ENCODE results near the gene WDR7. TPM values are rescaled to one million over a fixed set of nuclear protein-coding genes. Genes with fewer than 3 reads are reported as not detected.

WDR7 gene
- total RNA-seq, 4 donors from 2014 or later: 9.4 to 26.1 (median 19.2) TPM

DNA sequence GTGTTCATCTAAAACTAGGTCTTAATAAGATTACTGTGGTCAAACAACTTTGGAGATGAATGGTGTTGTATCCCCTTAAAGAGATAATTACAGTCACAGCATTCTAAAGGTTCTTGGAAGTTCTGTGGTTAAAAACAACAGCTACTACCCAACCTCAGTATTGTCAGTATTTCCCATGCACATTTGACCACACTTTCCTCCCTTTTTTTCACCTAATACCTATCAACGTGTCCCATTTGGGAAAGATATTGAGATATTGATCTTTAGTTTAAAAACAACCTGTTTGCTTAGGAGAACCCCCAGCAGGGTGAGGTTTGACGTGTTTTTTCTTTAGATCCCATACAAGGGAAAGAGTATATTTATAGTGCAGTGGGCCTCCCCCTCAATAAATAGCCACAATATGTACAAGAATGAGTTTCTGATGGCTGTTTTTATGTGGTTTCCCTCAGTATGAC lies 65.6 kb downstream of the WDR7 start:
- Histone ChIP-seq H3K36me3 (peaks cover 0 to 7% (median 0%) of the 10 kb centered on the region in 3 donors), H3K27me3 (no peaks in the 10 kb centered on the region), H3K4me1 (no peaks in the 10 kb centered on the region), H3K9me3 (no peaks in the 10 kb centered on the region), H3K27ac (no peak overlapping the region), H3K4me3 (no peak overlapping the region)
- intact Hi-C loops (cut with DNase I): no loop called here
- DNase-seq: no peak
- WGBS, 2 donors: 57% methylated on average over 2 of the region's 2 CpGs
- TF ChIP-seq, protein P1, sequence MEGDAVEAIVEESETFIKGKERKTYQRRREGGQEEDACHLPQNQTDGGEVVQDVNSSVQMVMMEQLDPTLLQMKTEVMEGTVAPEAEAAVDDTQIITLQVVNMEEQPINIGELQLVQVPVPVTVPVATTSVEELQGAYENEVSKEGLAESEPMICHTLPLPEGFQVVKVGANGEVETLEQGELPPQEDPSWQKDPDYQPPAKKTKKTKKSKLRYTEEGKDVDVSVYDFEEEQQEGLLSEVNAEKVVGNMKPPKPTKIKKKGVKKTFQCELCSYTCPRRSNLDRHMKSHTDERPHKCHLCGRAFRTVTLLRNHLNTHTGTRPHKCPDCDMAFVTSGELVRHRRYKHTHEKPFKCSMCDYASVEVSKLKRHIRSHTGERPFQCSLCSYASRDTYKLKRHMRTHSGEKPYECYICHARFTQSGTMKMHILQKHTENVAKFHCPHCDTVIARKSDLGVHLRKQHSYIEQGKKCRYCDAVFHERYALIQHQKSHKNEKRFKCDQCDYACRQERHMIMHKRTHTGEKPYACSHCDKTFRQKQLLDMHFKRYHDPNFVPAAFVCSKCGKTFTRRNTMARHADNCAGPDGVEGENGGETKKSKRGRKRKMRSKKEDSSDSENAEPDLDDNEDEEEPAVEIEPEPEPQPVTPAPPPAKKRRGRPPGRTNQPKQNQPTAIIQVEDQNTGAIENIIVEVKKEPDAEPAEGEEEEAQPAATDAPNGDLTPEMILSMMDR (IDR thresholded peaks at IDR 0.05): no peak
- TF ChIP-seq POLR2A (IDR thresholded peaks at IDR 0.05): no peak

DNA sequence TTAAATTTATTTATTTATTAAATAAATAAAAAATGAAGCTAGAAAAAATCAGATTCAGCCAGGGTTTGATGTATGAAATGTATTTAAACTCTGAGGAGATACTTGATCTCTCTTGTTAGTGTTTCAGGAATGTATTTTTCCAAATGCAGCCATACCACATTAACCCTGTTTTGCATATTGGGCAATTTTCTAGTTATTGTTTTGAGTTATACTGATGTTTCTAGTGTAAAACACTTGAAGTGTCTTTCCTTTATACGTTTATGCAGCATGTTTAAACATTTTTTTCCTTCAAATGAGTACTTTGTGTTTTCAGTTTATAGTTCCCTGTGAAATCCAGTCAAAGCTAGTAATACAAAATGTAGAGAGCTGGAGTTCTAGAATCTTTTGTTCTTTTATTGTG lies 69.9 kb downstream of the WDR7 start:
- H3K27me3 ChIP-seq: no peaks in the 10 kb centered on the region
- H3K4me3 ChIP-seq: no peak overlapping the region
- TF ChIP-seq, protein P1 (IDR thresholded peaks at IDR 0.05): no peak
- no peak for TF ChIP-seq POLR2A (IDR thresholded peaks at IDR 0.05)
- H3K36me3 ChIP-seq: peaks cover 0 to 7% (median 0%) of the 10 kb centered on the region in 3 donors
- no peak overlapping the region for H3K27ac ChIP-seq
- WGBS, 2 donors: 54 to 77% methylated on average over 1 of the region's 1 CpG
- H3K4me1 ChIP-seq: no peaks in the 10 kb centered on the region
- no peak for DNase-seq
- H3K9me3 ChIP-seq: no peaks in the 10 kb centered on the region
- intact Hi-C loops (cut with DNase I): no loop called here

DNA sequence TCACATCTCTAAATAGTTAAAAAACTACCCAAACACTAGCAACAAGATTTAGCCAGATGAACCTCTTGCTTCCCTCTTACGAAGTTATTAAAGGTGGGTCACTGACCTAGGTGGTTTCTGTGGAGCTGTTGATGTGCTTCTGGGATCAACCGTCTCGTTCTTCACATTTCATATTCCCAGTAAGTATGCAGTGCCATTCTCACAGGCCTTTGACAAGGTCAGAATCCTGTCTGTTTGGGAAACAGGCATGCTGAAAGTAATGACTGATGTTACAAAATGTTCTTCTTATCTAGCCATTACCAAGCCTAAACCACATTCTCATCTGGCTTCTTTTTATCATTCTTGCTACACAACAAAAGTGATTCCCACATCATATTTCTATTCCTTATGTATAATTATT lies 70.3 kb downstream of the WDR7 start:
- H3K9me3 ChIP-seq: no peaks in the 10 kb centered on the region
- DNase-seq: no peak
- WGBS, 2 donors: 90 to 93% methylated on average over 3 of the region's 3 CpGs
- H3K27ac ChIP-seq: no peak overlapping the region
- H3K27me3 ChIP-seq: no peaks in the 10 kb centered on the region
- no peaks in the 10 kb centered on the region for H3K4me1 ChIP-seq
- intact Hi-C loops (cut with DNase I): no loop called here
- no peak overlapping the region for H3K4me3 ChIP-seq
- peaks cover 0 to 7% (median 0%) of the 10 kb centered on the region in 3 donors for H3K36me3 ChIP-seq
- no peak for TF ChIP-seq POLR2A (IDR thresholded peaks at IDR 0.05)
- TF ChIP-seq, protein P1 (IDR thresholded peaks at IDR 0.05): no peak

DNA sequence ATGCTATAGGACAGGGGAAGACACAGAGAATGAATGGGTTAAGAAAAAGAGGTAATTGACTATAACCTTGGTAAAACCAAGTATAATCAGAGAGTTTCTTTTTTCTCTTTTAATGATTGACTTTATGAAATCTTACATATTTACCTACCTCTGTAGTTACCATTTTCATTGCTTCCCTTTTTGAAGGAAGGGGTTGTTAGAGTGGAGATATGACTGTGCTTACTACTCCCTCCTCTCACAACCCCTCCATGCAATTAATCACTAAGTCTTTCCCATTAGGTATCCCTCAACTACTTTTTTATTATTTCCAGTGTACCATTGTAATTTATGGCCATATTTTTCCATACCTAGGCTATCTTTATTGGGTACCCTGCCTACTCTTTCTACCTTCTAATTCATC lies 71.4 kb downstream of the WDR7 start:
- no peaks in the 10 kb centered on the region for H3K27me3 ChIP-seq
- peaks cover 0 to 7% (median 0%) of the 10 kb centered on the region in 3 donors for H3K36me3 ChIP-seq
- H3K27ac ChIP-seq: no peak overlapping the region
- intact Hi-C loops (cut with DNase I): no loop called here
- no peaks in the 10 kb centered on the region for H3K4me1 ChIP-seq
- H3K9me3 ChIP-seq: no peaks in the 10 kb centered on the region
- no peak overlapping the region for H3K4me3 ChIP-seq
- DNase-seq: no peak
- no peak for TF ChIP-seq POLR2A (IDR thresholded peaks at IDR 0.05)
- TF ChIP-seq, protein P1 (IDR thresholded peaks at IDR 0.05): no peak

DNA sequence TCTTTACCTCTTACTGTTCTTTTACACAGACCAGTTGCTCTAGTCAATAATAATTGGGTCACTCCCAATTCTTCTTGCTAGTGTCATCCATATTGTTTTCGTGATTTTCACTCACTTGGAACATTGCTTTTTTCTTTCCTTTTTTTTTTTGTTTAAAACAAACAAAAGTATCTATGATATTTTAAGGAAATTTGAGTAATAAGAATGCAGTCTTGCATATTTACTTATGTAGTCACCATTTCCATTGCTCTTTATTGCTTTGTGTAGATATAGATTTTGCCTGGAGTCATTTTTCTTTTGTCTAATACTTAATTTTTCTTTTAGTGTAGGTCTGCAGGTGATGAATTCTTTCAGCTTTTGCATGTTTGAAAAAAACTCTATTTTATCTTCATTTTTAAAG lies 71.9 kb downstream of the WDR7 start:
- no peaks in the 10 kb centered on the region for H3K27me3 ChIP-seq
- no peak overlapping the region for H3K27ac ChIP-seq
- DNase-seq: no peak
- WGBS, 2 donors: 68 to 79% methylated on average over 1 of the region's 1 CpG
- H3K4me1 ChIP-seq: no peaks in the 10 kb centered on the region
- no peaks in the 10 kb centered on the region for H3K9me3 ChIP-seq
- no peak overlapping the region for H3K4me3 ChIP-seq
- H3K36me3 ChIP-seq: peaks cover 0 to 5% (median 0%) of the 10 kb centered on the region in 3 donors
- intact Hi-C loops (cut with DNase I): no loop called here
- TF ChIP-seq POLR2A (IDR thresholded peaks at IDR 0.05): no peak
- TF ChIP-seq, protein P1 (IDR thresholded peaks at IDR 0.05): no peak

All from esophagus squamous epithelium (tissue), 5 donors.